ENCODE measurements around the gene USPL1. TPM values are rescaled to one million over a fixed set of nuclear protein-coding genes. Genes with fewer than 3 reads are reported as not detected.
A peak's percentile ranks its signal among the peaks of the same experiment; 100 is the strongest.

The USPL1 gene
- total RNA-seq, 2 donors from 2014 or later, result 8.8 to 14.8 TPM

DNA sequence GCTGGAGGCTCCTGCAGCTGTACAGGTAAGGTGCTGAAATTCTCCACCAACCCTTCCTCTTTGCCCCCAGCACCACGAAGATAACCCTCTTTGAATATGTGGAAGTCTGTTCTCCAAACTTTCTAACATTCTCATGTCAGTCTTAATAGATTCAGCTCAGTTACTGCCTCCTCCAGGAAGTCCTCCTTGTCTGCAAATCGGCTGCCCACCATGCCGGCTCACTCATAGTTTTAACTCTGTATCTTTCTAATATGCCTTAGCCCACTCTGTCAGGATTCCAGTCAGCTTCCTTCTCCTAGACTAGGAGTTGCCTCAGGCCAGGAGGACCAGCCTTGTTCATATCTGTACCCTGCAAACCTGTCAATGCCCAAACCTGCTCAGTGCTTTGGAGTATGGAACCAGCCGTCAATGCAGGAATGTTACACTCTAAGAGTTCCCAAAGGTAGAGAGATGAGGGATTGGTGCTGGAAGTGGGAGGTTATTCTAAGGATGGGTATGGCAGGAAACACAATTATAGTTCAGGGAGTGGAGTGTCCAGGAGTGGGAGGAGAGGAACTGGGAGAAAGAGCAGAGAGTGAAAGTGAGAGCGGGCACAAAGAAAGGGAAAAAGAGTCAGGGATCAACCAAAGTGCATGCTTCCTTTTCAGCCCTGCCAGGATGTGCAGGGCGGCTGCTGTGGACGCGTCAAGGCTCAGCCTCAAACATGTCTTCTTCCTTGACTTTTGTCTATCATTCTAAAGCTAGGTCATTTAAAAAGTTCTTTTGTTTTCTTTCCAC lies 79.6 kb downstream of the USPL1 start:
- no peaks in the 10 kb centered on the region for H3K36me3 ChIP-seq
- no peak overlapping the region for H3K27ac ChIP-seq
- no peaks in the 10 kb centered on the region for H3K4me1 ChIP-seq
- no peaks in the 10 kb centered on the region for H3K9me3 ChIP-seq
- TF ChIP-seq, protein P1, sequence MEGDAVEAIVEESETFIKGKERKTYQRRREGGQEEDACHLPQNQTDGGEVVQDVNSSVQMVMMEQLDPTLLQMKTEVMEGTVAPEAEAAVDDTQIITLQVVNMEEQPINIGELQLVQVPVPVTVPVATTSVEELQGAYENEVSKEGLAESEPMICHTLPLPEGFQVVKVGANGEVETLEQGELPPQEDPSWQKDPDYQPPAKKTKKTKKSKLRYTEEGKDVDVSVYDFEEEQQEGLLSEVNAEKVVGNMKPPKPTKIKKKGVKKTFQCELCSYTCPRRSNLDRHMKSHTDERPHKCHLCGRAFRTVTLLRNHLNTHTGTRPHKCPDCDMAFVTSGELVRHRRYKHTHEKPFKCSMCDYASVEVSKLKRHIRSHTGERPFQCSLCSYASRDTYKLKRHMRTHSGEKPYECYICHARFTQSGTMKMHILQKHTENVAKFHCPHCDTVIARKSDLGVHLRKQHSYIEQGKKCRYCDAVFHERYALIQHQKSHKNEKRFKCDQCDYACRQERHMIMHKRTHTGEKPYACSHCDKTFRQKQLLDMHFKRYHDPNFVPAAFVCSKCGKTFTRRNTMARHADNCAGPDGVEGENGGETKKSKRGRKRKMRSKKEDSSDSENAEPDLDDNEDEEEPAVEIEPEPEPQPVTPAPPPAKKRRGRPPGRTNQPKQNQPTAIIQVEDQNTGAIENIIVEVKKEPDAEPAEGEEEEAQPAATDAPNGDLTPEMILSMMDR (IDR thresholded peaks at IDR 0.05), result no peak
- intact Hi-C loops (cut with DNase I), result loop anchor here (10.0 kb wide), 1 partner anchor 47 kb away; no protein-coding TSS in a partner anchor
- no peaks in the 10 kb centered on the region for H3K27me3 ChIP-seq
- DNase-seq, result peak; percentile 61
- H3K4me3 ChIP-seq, result no peak overlapping the region
- no peak overlapping the region for H3K9ac ChIP-seq (ENCODE audit: low read depth in 2 of 2, low read length in 2 of 2)

DNA sequence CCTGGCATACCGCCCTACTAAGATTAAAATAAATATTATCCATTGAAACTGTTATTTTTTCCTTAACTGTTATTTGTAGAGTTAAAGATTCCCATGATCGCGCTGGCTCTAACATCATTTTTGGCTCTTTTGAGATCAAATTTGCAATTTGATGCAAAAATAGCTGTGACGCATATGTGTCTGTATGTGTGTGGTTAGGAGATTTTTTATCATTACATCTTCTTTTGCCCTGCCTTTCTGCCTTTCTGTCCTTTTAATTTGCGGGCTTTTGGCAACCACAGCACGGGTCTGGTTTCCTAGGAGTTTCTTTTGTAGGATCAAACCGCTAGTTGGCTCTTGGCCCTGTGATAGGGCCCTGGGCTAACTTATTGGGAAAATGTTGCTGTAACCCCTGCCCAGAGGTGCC lies 80.3 kb downstream of the USPL1 start:
- Histone ChIP-seq H3K27ac (no peak overlapping the region), H3K9ac (ENCODE audit: low read depth in 2 of 2, low read length in 2 of 2) (no peak overlapping the region)

DNA sequence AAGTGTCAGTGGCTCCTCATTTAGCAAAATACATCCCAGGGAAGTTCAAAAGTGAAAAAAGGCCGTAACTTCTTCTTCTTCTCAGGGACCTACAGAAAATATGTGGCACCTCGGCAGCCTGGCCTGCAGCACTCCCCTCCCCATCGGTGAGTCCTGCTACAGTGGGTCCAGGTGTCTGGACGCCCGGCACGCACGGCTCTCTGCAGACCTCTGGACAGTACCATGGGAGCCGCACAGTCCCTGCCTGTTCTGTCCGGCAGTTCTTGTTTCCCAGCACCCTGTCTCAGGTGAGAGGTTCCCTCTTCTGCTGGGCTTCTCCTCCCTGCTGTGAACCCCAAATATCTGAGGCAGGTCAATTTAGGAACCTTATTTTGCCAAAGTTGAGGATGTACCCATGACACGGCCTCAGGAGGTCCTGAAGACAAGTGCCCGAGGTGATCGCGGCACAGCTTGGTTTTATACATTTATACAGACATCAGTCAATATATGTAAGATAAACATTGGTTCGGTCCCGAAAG lies 80.8 kb downstream of the USPL1 start:
- Histone ChIP-seq H3K36me3 (no peaks in the 10 kb centered on the region), H3K9me3 (no peaks in the 10 kb centered on the region), H3K4me1 (no peaks in the 10 kb centered on the region), H3K9ac (ENCODE audit: low read depth in 2 of 2, low read length in 2 of 2) (no peak overlapping the region), H3K4me3 (no peak overlapping the region), H3K27me3 (no peaks in the 10 kb centered on the region), H3K27ac (no peak overlapping the region)
- TF ChIP-seq, protein P1 (IDR thresholded peaks at IDR 0.05), result no peak
- no peak for DNase-seq
- intact Hi-C loops (cut with DNase I), result loop anchor here (10.0 kb wide), 1 partner anchor 46 kb away; no protein-coding TSS in a partner anchor

More for the DNA sequence above, 80.3 kb downstream of the USPL1 start:
- H3K9me3 ChIP-seq, result no peaks in the 10 kb centered on the region
- DNase-seq, result no peak
- no peaks in the 10 kb centered on the region for H3K36me3 ChIP-seq
- H3K27me3 ChIP-seq, result no peaks in the 10 kb centered on the region
- intact Hi-C loops (cut with DNase I), result loop anchor here (10.0 kb wide), 1 partner anchor 47 kb away; no protein-coding TSS in a partner anchor
- H3K4me3 ChIP-seq, result no peak overlapping the region
- TF ChIP-seq, protein P1 (IDR thresholded peaks at IDR 0.05), result no peak
- H3K4me1 ChIP-seq, result no peaks in the 10 kb centered on the region

DNA sequence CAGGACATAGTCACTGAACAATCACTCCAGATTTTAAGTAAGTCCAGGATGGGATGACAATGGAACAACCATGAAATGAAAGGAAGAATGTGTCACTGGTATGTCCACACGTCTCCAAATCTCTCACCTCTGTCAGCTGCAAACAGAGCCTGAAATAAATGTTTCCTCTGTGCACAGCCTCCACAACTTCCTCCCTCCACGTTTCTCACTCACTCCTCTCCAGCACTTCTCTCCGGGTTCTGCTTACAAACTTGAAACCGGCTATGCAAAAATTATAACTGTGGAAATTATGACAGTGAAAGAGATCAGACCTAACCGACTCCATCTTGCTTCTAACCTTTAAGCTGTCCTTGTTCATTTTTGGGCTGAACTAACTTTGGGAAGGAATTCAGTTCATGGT lies 82.6 kb downstream of the USPL1 start:
- intact Hi-C loops (cut with DNase I), result no loop called here
- TF ChIP-seq, protein P1 (IDR thresholded peaks at IDR 0.05), result no peak

DNA sequence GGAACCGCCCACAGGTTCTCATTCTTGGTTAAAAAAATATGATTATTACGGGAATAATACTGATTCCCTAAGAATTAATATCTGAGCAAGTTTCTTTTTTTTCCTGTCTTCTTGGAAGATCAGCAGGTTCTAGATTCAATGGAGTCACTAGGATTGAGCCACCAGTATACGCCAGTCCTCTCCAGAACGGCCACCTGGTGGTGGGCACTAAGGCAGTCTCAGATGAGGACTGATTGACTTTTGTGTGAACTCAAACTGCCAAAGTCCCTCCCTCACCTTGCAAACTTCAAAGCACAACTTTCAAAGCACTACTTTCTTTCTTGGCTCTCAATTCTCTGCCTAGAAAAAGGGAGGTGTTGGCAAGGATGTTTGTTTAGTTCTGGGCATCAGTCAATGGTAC lies 84.3 kb downstream of the USPL1 start:
- H3K27ac ChIP-seq, result no peak overlapping the region
- no peaks in the 10 kb centered on the region for H3K36me3 ChIP-seq
- no peaks in the 10 kb centered on the region for H3K9me3 ChIP-seq
- no peaks in the 10 kb centered on the region for H3K4me1 ChIP-seq
- H3K27me3 ChIP-seq, result no peaks in the 10 kb centered on the region
- TF ChIP-seq, protein P1 (IDR thresholded peaks at IDR 0.05), result no peak
- H3K4me3 ChIP-seq, result no peak overlapping the region
- no peak overlapping the region for H3K9ac ChIP-seq (ENCODE audit: low read depth in 2 of 2, low read length in 2 of 2)
- no peak for DNase-seq
- intact Hi-C loops (cut with DNase I), result no loop called here

More for the DNA sequence above, 82.6 kb downstream of the USPL1 start:
- no peak overlapping the region for H3K4me3 ChIP-seq
- DNase-seq, result no peak
- no peak overlapping the region for H3K27ac ChIP-seq
- H3K9ac ChIP-seq (ENCODE audit: low read depth in 2 of 2, low read length in 2 of 2), result no peak overlapping the region
- H3K9me3 ChIP-seq, result no peaks in the 10 kb centered on the region
- H3K36me3 ChIP-seq, result no peaks in the 10 kb centered on the region
- no peaks in the 10 kb centered on the region for H3K4me1 ChIP-seq
- H3K27me3 ChIP-seq, result no peaks in the 10 kb centered on the region
